Activated T-cell treated with anti-CD3 and anti-CD28 coated beads, Interleukin-2, amount 50 U/mL, for 24 hours (primary cell): ENCODE measurements around the gene PARP3.

ENCODE experiments used
- DNase-seq: peaks from one replicate; pipeline ENCODE4 v3.0.0-alpha.2; 2020
- H3K27ac Mint-ChIP-seq: 2 replicates; pipeline ENCODE4 v1.8.0; 2020; ENCODE audit warnings: mild to moderate bottlenecking, mixed read lengths
- H3K27me3 Mint-ChIP-seq: 2 replicates; pipeline ENCODE4 v1.8.0; 2020; ENCODE audit warnings: mixed read lengths
- H3K36me3 Mint-ChIP-seq: 2 replicates; pipeline ENCODE4 v1.8.0; 2020; ENCODE audit warnings: low read depth, mixed read lengths
- H3K4me1 Mint-ChIP-seq: 2 replicates; pipeline ENCODE4 v1.8.0; 2020; ENCODE audit warnings: low read depth, mixed read lengths
- H3K4me3 Mint-ChIP-seq: 2 replicates; pipeline ENCODE4 v1.8.0; 2020; ENCODE audit warnings: mild to moderate bottlenecking, moderate library complexity, mixed read lengths
- H3K9me3 Mint-ChIP-seq: 2 replicates; pipeline ENCODE4 v1.8.0; 2020; ENCODE audit warnings: mixed read lengths

The PARP3 gene

GRCh38 chr3:51963951-51964451 lies 21.8 kb downstream of the PARP3 start:
- no peak for DNase-seq
- Mint-ChIP-seq H3K9me3 (no peaks in the 10 kb centered on the region), H3K36me3 (peaks cover 2% of the 10 kb centered on the region), H3K27me3 (no peaks in the 10 kb centered on the region), H3K4me1 (peaks cover 18% of the 10 kb centered on the region), H3K4me3 (no peak overlapping the region), H3K27ac (no peak overlapping the region)

GRCh38 chr3:51964521-51964920 lies 22.4 kb downstream of the PARP3 start:
- no peak for DNase-seq
- no peaks in the 10 kb centered on the region for H3K27me3 Mint-ChIP-seq
- H3K4me3 Mint-ChIP-seq, result no peak overlapping the region
- H3K9me3 Mint-ChIP-seq, result no peaks in the 10 kb centered on the region
- peaks cover 20% of the 10 kb centered on the region for H3K4me1 Mint-ChIP-seq
- H3K36me3 Mint-ChIP-seq, result peaks cover 4% of the 10 kb centered on the region
- H3K27ac Mint-ChIP-seq, result no peak overlapping the region

GRCh38 chr3:51966016-51966415 lies 23.9 kb downstream of the PARP3 start:
- H3K27ac Mint-ChIP-seq, result no peak overlapping the region
- H3K27me3 Mint-ChIP-seq, result no peaks in the 10 kb centered on the region
- H3K4me3 Mint-ChIP-seq, result peak overlapping the region; percentile 78
- peaks cover 24% of the 10 kb centered on the region for H3K4me1 Mint-ChIP-seq
- no peaks in the 10 kb centered on the region for H3K9me3 Mint-ChIP-seq
- no peak for DNase-seq
- peaks cover 16% of the 10 kb centered on the region for H3K36me3 Mint-ChIP-seq

- H3K9me3 Mint-ChIP-seq, result no peaks in the 10 kb centered on the region
- peaks cover 27% of the 10 kb centered on the region for H3K4me1 Mint-ChIP-seq
- H3K4me3 Mint-ChIP-seq, result peak overlapping the region; percentile 78
- H3K27ac Mint-ChIP-seq, result peak overlapping the region; percentile 68
- peaks cover 19% of the 10 kb centered on the region for H3K36me3 Mint-ChIP-seq
- no peaks in the 10 kb centered on the region for H3K27me3 Mint-ChIP-seq
- no peak for DNase-seq
These were observed 24.3 kb downstream of the PARP3 start for GRCh38 chr3:51966486-51966885.

- H3K4me3 Mint-ChIP-seq, result peak overlapping the region; percentile 78
- H3K27me3 Mint-ChIP-seq, result no peaks in the 10 kb centered on the region
- DNase-seq, result no peak
- H3K36me3 Mint-ChIP-seq, result peaks cover 23% of the 10 kb centered on the region
- peaks cover 30% of the 10 kb centered on the region for H3K4me1 Mint-ChIP-seq
- no peaks in the 10 kb centered on the region for H3K9me3 Mint-ChIP-seq
- H3K27ac Mint-ChIP-seq, result peak overlapping the region; percentile 68
These were observed 24.8 kb downstream of the PARP3 start for GRCh38 chr3:51966922-51967383.

GRCh38 chr3:51967384-51968169 lies 25.4 kb downstream of the PARP3 start, which contains the start of gene PCBP4:
PCBP4 (minus strand) TSS chr3:51967454; CDS start chr3:51961240, 6,214 bp downstream.
- no peaks in the 10 kb centered on the region for H3K9me3 Mint-ChIP-seq
- peaks cover 36% of the 10 kb centered on the region for H3K4me1 Mint-ChIP-seq
- H3K4me3 Mint-ChIP-seq, result peak within 1 kb of the TSS; percentile 78
- H3K27me3 Mint-ChIP-seq, result no peaks in the 10 kb centered on the region
- H3K36me3 Mint-ChIP-seq, result peaks cover 29% of the 10 kb centered on the region
- H3K27ac Mint-ChIP-seq, result peak within 1 kb of the TSS; percentile 68
- peak; percentile 70 for DNase-seq

- Mint-ChIP-seq H3K4me1 (peaks cover 36% of the 10 kb centered on the region), H3K36me3 (peaks cover 29% of the 10 kb centered on the region), H3K27ac (peak overlapping the region; percentile 44), H3K9me3 (no peaks in the 10 kb centered on the region), H3K4me3 (peak overlapping the region; percentile 78), H3K27me3 (no peaks in the 10 kb centered on the region)
- no peak for DNase-seq
These were observed 26.1 kb downstream of the PARP3 start for GRCh38 chr3:51968170-51968775.

GRCh38 chr3:51968883-51969678 lies 26.9 kb downstream of the PARP3 start:
- Mint-ChIP-seq H3K27me3 (no peaks in the 10 kb centered on the region), H3K36me3 (peaks cover 36% of the 10 kb centered on the region), H3K4me3 (peak overlapping the region; percentile 33), H3K4me1 (peaks cover 40% of the 10 kb centered on the region), H3K9me3 (no peaks in the 10 kb centered on the region), H3K27ac (peak overlapping the region; percentile 32)
- DNase-seq, result no peak

- no peaks in the 10 kb centered on the region for H3K27me3 Mint-ChIP-seq
- H3K27ac Mint-ChIP-seq, result no peak overlapping the region
- H3K36me3 Mint-ChIP-seq, result peaks cover 36% of the 10 kb centered on the region
- peaks cover 47% of the 10 kb centered on the region for H3K4me1 Mint-ChIP-seq
- DNase-seq, result no peak
- H3K9me3 Mint-ChIP-seq, result no peaks in the 10 kb centered on the region
- H3K4me3 Mint-ChIP-seq, result no peak overlapping the region
These were observed 27.7 kb downstream of the PARP3 start for GRCh38 chr3:51969841-51970240.

- Mint-ChIP-seq H3K9me3 (no peaks in the 10 kb centered on the region), H3K36me3 (peaks cover 36% of the 10 kb centered on the region), H3K27ac (no peak overlapping the region), H3K4me3 (peak overlapping the region; percentile 1), H3K4me1 (peaks cover 53% of the 10 kb centered on the region), H3K27me3 (no peaks in the 10 kb centered on the region)
- no peak for DNase-seq
These were observed 28.6 kb downstream of the PARP3 start for GRCh38 chr3:51970606-51971300.

- Mint-ChIP-seq H3K27me3 (no peaks in the 10 kb centered on the region), H3K27ac (no peak overlapping the region), H3K4me3 (peak overlapping the region; percentile 18), H3K36me3 (peaks cover 36% of the 10 kb centered on the region), H3K4me1 (peaks cover 55% of the 10 kb centered on the region), H3K9me3 (no peaks in the 10 kb centered on the region)
- DNase-seq, result no peak
These were observed 29.2 kb downstream of the PARP3 start for GRCh38 chr3:51971350-51971749.

- Mint-ChIP-seq H3K4me3 (peak overlapping the region; percentile 93), H3K4me1 (peaks cover 52% of the 10 kb centered on the region), H3K27me3 (no peaks in the 10 kb centered on the region), H3K36me3 (peaks cover 38% of the 10 kb centered on the region), H3K27ac (peak overlapping the region; percentile 96), H3K9me3 (no peaks in the 10 kb centered on the region)
- DNase-seq, result no peak
These were observed 32.3 kb downstream of the PARP3 start for GRCh38 chr3:51974277-51974962.

- H3K27ac Mint-ChIP-seq, result peak within 1 kb of the TSS; percentile 96
- peak; percentile 84 for DNase-seq
- H3K9me3 Mint-ChIP-seq, result no peaks in the 10 kb centered on the region
- peaks cover 35% of the 10 kb centered on the region for H3K36me3 Mint-ChIP-seq
- H3K4me1 Mint-ChIP-seq, result peaks cover 51% of the 10 kb centered on the region
- H3K4me3 Mint-ChIP-seq, result peak within 1 kb of the TSS; percentile 93
- no peaks in the 10 kb centered on the region for H3K27me3 Mint-ChIP-seq
These were observed 33.0 kb downstream of the PARP3 start, which contains the start of gene ABHD14A for GRCh38 chr3:51974963-51975851. ABHD14A (plus strand) TSS chr3:51975064; CDS start chr3:51975136, 72 bp downstream.
